HPDE6-E6E7 (cell line): ENCODE results near the gene HMCN1.
"Not testable (repeated sequence)": the region's sequence is repeated elsewhere in the genome, so short reads cannot be mapped to it uniquely, and the experiment has no call there.

Source experiments
- DNase-seq: peaks from one replicate; pipeline ENCODE4 v3.0.0; 2011; ENCODE audit warnings: missing footprints; ENCODE audit errors: extremely low spot score

The HMCN1 gene

DNA sequence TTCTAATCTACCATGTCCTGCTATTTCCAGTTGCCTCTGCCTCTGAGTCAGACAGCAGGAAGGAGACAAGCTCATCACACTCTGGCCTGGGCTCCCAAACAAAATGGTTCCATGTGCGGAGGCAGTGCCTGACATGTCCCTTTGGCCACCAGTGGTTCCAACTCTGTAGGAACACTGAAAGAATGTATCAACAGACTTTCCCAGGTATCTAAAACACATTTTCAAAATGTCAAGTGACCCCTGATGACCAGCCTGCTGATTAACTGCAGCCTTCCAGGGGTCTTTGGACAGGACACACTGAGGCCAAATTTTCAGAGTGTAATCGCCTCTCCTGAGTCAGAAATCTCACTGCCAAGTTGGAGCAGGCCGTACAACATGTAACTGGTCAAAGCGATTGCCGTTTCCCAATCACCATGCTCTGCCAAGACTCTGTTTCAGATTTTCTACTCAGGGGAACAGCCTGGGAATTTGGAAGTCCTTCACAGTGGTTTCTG, 468.1 kb downstream of the HMCN1 start:
- no peak for DNase-seq

DNA sequence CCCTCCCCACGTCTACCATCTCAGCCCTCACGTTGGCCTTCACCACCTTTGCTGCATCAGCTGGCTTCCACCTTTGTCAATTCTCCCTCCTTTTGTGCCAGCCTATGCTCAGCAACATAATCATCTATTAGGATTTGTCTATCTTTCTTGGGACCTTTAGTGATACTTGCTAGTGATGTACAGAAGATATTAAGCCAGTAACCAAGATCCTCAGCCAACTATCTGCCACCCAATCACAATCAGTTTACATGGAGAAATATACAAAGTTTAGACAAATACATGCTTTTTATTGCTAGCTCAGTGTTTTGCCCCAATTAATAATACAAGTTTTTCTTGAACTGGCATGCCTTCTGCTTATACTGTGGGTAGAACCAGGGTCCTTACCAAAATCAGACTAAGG, 468.6 kb downstream of the HMCN1 start:
- no peak for DNase-seq

DNA sequence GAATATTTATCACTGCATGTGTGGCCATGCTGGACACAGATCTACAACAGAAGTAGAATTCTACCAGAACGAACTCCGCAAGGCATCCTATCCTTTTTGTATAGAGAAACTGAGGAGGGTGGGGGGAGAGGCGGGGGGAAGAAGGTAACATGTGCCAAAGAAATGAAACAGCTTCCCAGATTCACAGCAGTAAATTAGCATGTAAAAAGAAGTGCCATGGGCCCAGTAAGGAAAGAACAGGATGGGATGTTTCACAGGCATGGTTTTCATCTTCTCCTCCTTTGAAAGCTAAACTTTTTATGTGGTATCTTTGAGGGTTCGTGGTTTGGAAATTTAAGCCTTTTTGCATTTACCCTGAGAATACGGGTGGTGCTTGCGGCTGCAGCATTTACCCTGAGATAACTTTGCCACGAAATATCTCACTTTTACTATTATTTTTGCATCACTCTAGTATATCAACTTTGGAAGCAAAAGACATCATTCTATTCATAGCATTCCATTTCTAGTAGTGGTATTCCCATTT, 471.9 kb downstream of the HMCN1 start:
- DNase-seq, result no peak

DNA sequence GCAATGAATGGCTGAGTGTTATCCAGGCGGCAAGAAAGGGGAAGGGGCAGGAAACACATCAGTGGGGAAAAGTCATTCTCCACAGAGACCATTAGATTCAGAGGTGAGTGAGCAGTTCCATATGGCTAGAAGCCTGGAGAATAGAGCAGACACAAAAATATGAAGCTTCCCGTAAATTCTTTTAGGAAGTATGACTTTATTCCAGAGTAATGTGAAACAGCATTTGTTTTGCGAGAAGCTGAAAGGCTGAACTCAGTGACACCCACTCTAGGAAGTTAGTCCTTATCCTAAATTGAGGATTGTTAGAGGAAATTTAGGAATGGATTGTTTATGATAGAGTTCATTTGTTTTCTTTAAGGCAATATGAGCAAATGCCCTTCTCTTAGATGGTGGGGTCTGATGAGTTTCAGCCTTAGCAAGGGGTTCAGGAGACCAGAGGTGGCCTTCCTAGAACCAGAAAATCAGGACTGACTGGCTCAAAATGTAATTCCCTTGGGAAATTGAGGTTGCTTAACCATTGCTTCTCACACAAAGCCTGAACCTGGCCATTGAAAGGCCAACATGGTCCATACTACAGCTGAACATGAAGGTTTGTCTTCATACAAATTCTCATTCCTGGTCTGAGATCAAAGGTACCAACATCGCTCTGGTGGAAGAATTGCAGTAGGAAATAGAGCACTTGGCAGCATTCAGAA, 473.3 kb downstream of the HMCN1 start:
- DNase-seq, result no peak

DNA sequence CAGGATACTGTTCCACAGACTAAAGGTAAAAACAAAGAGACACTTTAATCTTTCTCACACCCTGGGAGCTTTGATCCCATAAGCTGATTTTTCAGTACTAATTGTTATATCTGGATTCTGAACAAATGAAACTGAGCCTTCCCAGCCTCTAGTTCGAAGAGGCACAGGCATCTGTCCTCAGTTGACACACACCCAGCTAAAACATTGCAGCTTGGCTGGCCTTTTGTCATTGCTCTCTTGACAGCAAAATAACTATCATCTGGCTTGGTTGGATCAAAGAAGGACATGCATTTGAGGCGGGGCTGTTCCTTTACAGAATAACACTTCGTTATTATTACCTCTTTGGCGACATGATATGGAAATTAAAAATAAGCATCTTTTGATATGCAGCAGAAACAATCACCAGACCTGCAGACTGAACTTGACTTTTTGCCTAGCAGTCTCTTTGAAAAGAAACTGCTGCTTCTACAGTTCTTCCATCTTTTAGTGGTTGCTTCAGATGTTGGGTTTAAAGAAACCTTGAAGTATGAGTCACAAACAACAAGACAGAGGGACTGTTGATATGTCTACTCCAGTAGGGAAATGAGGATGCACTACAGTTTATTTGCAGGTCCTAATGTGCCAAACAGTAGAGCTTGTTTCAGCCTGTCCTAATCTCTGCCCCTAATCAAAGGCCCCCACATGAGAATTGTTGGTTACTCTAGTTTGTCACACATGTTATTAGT, 474.4 kb downstream of the HMCN1 start:
- no peak for DNase-seq

DNA sequence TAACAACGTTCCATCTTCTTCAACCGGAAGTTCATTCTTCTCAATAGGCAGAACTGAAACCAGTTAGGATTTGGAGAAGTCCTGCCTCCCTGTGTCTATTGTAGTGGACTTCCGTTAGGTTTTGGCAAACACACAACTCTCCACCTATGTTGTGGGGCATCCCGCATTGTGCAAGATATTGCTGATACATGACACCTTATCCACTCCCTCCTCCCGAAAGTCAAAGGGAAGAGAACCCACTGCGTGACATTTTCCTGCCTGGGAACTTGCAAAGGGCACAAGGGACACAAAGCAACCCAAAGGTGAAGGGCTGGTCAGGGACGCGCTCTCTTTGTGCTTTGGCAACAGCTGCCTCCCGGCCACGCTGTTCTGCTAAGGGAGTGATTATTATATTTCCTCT, 476.1 kb downstream of the HMCN1 start:
- DNase-seq, result no peak

DNA sequence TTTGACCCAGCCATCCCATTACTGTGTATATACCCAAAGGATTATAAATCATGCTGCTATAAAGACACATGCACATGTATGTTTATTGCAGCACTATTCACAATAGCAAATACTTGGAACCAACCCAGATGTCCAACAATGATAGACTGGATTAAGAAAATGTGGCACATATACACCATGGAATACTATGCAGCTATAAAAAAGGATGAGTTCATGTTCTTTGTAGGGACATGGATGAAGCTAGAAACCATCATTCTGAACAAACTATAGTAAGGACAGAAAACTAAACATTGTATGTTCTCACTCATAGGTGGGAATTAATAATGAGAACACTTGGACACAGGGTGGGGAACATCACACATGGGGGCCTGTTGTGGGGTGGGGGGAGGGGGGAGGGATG, 477.4 kb downstream of the HMCN1 start:
- DNase-seq, result not testable (repeated sequence)

DNA sequence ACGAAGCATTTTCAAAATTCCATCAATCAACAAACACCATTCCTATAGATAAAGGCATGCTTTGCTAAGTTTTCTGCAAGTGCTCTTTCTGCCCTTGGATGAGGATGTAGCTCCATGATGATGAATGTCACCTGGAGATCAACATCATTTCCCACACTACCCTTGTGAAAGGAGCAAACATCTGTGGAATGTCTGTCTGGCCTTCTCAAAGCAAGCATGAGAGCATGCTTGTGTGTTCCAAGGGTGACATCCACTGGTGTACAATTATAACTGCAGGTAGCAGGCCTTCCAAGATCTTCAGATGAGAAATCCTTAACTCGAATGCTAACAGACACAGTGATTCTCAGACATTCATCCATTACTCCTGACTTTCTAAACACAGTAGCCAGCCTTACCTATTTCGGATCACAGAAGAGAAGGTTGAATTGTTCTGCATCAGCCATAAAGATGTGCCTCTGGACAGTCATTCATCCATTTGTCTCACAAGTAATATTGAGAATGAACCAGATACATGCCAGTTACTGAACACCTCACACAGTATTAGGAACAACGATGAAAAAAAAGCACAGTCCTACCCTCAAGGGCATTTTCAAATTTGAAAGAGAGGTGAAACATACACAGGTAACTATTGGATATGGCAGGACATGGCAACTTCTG, 478.5 kb downstream of the HMCN1 start:
- peak; percentile 68 for DNase-seq

DNA sequence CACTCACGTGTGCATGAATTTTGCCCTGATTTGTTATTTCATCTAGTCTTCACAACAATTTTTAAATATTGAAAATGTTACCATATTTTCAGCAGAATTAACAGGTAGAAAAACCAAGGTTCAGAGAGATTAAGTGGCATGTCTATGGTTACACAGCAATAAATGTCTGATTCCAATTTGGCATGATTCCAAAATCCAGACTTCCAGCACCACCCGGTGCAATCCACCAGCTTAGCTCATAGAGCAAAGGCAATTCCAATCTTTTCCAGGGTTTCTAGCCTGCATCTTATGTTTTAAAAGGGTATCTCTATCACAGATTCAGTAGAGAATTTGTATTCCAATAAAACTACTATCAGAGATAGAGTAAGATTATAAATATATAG, 479.0 kb downstream of the HMCN1 start:
- DNase-seq, result no peak

DNA sequence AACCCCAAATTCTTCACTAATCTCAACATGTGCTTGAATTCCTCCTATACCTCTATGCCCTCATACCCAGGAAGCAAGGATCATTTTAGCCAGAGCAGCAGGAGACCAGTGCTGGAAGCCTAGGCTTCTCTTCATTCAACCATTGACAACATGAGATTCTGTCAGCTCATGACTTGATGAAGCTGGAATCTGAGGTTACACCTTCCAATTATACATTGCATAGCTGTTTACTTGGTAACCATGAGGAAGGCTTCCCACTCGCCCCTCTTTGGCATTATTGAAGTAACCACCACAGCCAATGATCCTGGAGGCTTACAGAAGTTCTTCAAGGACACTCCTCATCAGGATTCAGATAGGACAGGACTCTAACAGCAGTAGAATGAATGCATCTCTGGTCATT, 480.6 kb downstream of the HMCN1 start:
- no peak for DNase-seq

DNA sequence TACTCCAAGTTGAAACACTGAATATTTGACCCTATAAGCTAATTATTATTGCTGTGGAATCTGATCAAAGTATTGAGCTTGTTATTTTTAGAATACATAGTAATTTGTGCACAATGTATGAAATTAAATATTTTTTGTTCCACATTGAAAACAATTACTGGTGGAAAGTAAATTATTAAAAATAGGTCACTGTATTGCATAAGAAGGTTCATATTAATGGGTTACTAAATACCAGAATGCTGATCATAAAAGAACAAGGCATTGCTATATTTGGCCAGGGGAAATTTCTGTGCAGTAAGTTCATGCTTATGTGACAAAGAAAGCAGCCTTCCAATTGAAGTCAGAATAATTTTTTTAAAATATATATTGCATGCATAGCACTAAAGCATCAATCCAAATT, 481.4 kb downstream of the HMCN1 start:
- DNase-seq, result no peak

DNA sequence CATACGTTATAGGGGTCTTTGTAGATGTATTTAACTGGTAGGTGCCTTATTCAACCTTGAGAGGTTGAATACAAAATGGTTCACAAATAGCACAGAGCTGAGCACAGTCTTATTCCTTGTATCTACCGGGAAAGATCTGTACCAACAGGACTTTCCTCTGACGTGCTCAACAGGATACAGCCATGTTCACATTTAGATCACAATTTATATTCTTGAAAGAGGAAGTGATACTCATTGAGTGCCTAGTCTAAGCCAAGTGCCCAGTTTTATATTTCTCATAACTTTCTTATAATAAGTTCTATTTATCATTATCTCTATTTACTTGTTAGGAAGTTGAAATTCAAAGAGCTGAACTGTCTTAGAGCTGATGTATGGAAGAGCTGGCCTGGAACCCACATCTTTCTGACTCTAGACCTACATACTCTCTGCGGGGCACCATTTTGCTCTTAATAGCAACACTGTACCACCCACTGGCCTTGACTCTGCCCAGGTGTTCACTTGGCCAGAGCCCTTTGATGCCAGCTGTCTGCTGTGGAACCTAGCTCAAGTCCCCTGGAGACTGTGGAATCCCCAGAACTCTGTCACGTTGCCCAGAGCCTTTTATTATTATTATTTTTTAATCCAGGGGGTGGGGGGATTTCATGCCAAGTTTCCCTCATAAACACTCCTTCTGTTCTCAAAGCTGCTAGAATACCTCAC, 484.6 kb downstream of the HMCN1 start:
- no peak for DNase-seq

DNA sequence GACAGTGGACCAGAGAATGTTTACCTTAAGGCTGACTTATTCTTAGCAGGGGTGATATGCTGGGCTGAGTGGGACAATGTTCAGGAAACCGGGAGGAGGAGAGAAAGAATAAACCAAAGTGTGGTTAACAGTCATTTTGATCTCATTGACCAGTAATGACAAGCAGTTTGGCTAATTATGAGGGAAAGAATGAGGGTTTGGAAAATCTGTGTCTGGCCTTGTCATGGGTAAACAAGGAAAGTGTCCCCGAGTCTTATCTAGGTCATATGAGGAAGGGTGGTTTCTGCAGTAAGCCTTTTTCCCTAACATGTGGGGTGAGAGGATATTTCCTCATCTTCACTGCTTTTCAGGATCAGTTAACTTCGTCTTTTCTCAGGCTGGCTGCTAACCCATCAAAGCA, 485.9 kb downstream of the HMCN1 start:
- DNase-seq, result no peak

DNA sequence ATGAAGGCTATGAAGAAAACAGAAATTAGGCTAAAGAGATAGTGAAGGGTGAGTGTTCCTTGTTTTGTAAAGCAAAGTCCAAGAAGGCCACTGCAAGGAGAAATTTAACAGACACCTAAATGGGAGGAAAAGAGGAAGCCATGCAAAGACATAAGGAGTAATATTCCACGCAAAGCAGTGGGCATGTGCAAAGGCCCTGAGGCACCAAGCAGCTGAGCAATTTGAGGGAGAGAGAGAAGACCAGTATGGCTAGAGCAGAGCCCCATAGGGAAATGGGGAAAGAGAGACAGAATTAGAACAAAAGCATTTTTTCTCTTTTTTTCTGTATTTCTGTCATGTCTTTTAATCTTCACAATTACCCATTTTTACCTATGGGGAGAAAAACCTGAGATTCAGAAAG, 486.7 kb downstream of the HMCN1 start:
- no peak for DNase-seq

DNA sequence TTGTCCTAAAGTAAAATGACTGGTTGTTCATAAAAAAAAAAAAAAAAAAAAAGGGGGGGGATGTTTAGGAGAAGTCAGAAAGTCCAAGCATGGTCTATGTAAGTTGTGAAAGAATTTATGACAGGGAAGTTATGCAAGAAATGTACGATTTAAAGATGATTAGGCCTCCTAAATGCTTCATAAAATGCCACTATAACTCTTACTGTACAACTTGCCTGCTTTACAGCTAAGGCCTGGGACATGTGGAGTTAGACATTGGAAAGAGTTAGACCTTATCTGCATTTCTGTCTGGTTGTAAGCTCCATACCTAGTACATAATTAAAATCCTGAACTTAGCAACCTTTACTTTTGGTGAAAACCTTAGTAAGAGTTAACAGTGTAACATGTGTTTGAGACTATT, 490.9 kb downstream of the HMCN1 start:
- DNase-seq, result no peak

DNA sequence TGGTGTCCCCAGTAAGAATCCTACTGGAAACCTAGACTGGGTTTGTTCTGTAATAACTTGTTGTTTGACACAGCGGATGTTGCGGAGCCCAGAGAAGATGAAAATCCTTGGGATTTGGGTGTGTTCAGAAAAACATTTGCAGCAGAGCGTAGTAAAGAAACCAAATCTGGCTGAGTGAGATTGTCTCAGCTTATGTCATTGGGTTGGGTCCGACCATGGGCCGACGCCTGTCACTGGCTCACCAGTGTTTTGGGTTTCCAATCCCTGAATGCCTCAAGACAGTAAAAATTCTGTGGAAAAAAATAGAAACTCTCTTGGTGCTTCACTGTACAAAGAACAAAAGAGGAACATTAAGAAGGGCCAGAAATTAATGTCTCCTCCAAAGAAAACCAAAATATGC, 494.6 kb downstream of the HMCN1 start:
- no peak for DNase-seq

DNA sequence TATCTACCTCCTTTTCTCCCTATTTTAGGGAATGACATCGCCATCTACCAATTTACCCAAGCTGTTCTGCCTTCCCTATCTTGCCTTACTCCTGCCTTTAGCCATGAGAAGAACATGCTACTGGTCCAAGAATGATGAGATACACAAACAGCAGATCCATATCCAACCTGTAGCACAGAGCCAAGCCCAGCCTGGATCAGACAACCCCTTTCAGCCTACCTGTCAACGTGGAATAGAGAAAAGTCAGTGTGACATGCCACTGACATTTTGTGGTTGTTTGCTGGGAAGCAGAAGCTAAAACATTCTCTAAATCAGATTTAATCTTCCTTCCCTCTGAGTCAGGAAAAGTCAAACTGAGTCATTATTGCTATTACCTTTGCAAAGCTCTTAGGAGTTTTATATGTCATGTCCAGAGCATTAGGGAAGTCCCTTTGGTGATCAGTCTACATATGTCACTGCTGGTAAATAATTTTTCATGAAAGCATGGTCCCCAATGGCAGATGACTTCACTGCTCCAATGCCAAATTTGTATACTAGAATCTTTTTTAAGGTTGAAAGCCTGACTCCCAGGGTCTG, 497.8 kb downstream of the HMCN1 start:
- DNase-seq, result no peak

DNA sequence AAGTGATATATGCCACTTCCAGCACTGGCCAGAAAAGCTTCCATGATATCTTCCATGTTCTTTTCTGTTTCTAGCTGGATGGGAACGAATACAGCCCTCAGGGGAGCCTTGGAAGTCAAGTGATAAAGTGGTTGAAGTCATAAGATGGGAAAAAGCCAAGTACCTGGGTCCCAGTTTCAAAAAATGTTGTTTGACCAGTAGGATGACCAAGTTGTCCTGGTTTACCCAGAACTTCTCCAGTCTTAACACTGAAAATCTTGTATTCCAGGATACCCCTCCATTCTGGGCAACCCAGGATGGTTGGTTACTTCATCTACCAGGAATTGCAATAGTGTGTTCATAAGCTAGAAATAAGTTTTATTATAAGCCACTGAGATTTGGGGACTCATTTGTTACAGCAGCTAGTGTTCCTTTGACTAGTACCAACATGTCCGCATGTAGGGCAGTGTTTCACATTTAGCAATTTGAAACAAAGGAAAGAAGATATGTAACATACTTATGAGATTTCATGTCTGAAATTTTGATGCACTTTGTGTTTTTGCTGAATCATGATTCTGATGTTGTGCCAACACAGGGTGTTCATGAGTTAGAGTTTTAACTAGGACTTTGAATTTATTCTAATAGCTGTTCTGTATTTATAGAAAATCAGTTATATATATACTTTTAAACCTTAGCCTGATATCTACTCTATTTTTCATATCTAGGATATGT, 500.9 kb downstream of the HMCN1 start:
- no peak for DNase-seq

DNA sequence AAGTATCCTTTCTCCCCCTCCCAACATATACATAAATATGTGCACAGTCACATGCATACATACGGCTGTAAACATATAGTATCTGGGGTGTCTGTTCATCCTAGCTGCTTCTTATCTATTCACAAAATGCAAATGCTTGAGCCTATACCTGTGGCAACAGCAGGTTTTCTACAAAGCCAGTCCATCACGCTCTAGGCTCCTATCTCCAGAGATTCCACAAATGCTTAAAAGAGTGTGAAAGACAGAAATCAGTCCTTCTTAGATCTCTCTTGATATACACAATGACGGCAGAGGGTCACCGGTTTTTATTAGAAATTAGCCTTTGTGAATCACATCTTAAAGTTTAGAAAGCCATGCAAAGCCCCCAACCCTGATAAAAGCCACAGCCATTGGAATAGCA, 501.5 kb downstream of the HMCN1 start:
- DNase-seq, result no peak

DNA sequence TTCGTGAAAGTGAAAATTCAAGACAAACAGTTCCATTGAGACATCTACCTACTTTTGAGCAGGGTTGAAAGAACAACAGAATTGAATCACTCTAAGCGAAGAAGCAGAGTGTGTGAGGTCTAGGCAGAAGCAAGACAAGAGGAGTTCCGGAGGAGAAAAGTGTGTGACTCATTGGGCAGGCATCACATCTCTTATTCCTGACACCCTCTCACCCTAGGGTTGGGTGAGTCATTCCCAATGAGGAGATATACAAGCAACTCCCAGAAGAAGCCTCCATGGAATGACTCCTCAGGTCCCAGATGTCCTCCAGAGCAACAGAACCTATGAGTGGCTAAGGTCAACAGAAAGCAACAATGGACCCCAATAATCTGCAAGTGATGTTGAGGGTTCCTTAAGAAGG, 502.7 kb downstream of the HMCN1 start:
- DNase-seq, result peak; percentile 72

DNA sequence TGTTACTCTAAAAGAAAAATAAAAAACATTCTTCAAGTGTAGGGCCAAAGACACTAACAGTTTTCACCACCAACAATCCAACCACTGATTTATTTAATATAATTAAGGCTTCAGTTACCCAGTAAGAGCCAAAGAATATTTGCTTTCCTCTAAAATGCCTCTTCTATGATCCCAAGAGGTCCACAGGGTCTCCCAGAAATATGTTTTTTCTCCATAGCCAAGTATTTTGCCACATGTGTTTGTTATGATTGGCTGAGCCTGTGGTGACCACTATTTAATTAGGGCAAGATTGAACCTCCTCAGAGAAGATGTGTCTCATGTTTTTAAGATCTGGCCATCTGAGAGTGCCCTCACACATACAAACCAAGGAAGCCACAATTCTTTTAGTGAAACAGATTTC, 505.0 kb downstream of the HMCN1 start:
- DNase-seq, result no peak
